ENCODE data around the gene TMEM192. TPM values are rescaled to one million over a fixed set of nuclear protein-coding genes. Genes with fewer than 3 reads are reported as not detected.

The TMEM192 gene
- total and polyA plus RNA-seq, 2 of the 8 experiments (the other 6 are each of a cell fraction or from before 2014, with no cell fraction given), result 7.3 to 10.9 TPM

- Histone ChIP-seq H2BK5ac (ENCODE audit: low read depth, low read length) (no peak overlapping the region), H3K36me3 (ENCODE audit: control insufficient read depth in 2 of 4, insufficient read depth in 4 of 4, low read length in 3 of 4) (no peaks in the 10 kb centered on the region), H3K4me1 (replicated peaks in 1 of 4; ENCODE audit: control insufficient read depth in 3 of 4, insufficient read depth in 4 of 4, low read length in 3 of 4) (no peaks in the 10 kb centered on the region), H2BK15ac (ENCODE audit: low read length) (no peak overlapping the region), H3K27ac (ENCODE audit: low read depth, low read length) (no peak overlapping the region), H3K23ac (ENCODE audit: insufficient read length) (no peak overlapping the region), H3K79me2 (ENCODE audit: control insufficient read depth in 1 of 2, insufficient read depth in 2 of 2, low read length in 2 of 2) (no peaks in the 10 kb centered on the region), H4K5ac (ENCODE audit: insufficient read length, low read depth, low read length) (no peak overlapping the region), H3K79me1 (ENCODE audit: low read depth, low read length) (no peaks in the 10 kb centered on the region), H3K18ac (ENCODE audit: extremely low read depth, low read length) (no peak overlapping the region), H3K4ac (replicated peaks; ENCODE audit: insufficient read length, low read depth, low read length) (no peak overlapping the region), H4K91ac (replicated peaks; ENCODE audit: insufficient read length, low read length) (no peak overlapping the region), H2AFZ (ENCODE audit: low read length) (no peak overlapping the region), H3K27me3 (replicated peaks in 1 of 4; ENCODE audit: control insufficient read depth in 3 of 4, extremely low read depth in 1 of 4, insufficient read depth in 3 of 4, low read length in 3 of 4) (no peaks in the 10 kb centered on the region), H3K9me3 (ENCODE audit: insufficient read depth in 2 of 2, low read depth in 1 of 2, low read length in 1 of 2) (no peaks in the 10 kb centered on the region; a peak in 1 of 4 replicates), H3K14ac (ENCODE audit: insufficient read length) (no peak overlapping the region), H2BK12ac (ENCODE audit: low read depth, low read length) (no peak overlapping the region), H2BK120ac (replicated peaks; ENCODE audit: low read depth, low read length) (no peak overlapping the region), H2BK20ac (ENCODE audit: low read length) (no peak overlapping the region), H3K23me2 (ENCODE audit: low read depth, low read length) (no peaks in the 10 kb centered on the region), H3K9ac (replicated peaks in 1 of 4; ENCODE audit: extremely low read depth in 1 of 4, low read depth in 3 of 4, low read length in 3 of 4) (no peak overlapping the region), H4K8ac (ENCODE audit: extremely low read depth, insufficient read depth, low read length) (no peak overlapping the region), H3K4me2 (ENCODE audit: insufficient read depth in 1 of 2, low read depth in 2 of 2, low read length in 2 of 2) (no peak overlapping the region), H2AK5ac (ENCODE audit: low read depth, low read length) (no peak overlapping the region), H3K4me3 (ENCODE audit: extremely low read depth in 1 of 4, insufficient read depth in 2 of 4, low read depth in 3 of 4, low read length in 4 of 4) (no peak overlapping the region), H3K56ac (replicated peaks; ENCODE audit: insufficient read length, low read depth, low read length) (no peak overlapping the region), H4K20me1 (replicated peaks in 1 of 2; ENCODE audit: control insufficient read depth in 1 of 2, insufficient read depth in 2 of 2, low read length in 2 of 2) (no peaks in the 10 kb centered on the region)
- WGBS, 2 experiments (ENCODE audit: extremely low coverage in 1 of 2, insufficient coverage in 1 of 2, insufficient read length in 1 of 2, insufficient replicate concordance in 2 of 2, low coverage in 1 of 2, low lambda C conversion rate in 2 of 2, missing lambda C conversion rate in 1 of 2), result 69% methylated on average over 3 of the region's 3 CpGs; no CpG with 5 or more reads in 1 of the 2 experiments
- FAIRE-seq, result no peak
- DNase-seq (ENCODE audit: low read depth in 1 of 2, low spot score in 2 of 2), result no peak
- ChIA-PET POLR2A (ENCODE audit: partially characterized antibody) (interaction anchor here (1.6 kb wide), 1 partner anchor 213 kb away, joined by 8 read pairs; no protein-coding TSS in a partner anchor), CTCF (ENCODE audit: partially characterized antibody) (interaction anchor here (1.4 to 10.6 kb wide), 13 partner anchors 8 to 332 kb away, joined by 3 to 235 read pairs (median 9); partner anchors contain the start of genes MSMO1 and TMEM192)
- TF ChIP-seq NRF1 (IDR thresholded peaks at IDR 0.05; ENCODE audit: low read depth, low read length), result no peak
- no peak for TF ChIP-seq CBX8 (IDR thresholded peaks at IDR 0.05; ENCODE audit: borderline replicate concordance, low read depth, low read length)
- TF ChIP-seq CTBP2 (IDR thresholded peaks at IDR 0.05; ENCODE audit: borderline replicate concordance, insufficient read depth, insufficient read length, low read length), result no peak
- TF ChIP-seq POLR2A (IDR thresholded peaks at IDR 0.05; ENCODE audit: control extremely low read depth in 1 of 2, low read depth in 2 of 2, low read length in 2 of 2), result no peak
- no peak for TF ChIP-seq TBP (IDR thresholded peaks at IDR 0.05; ENCODE audit: low read depth, low read length)
- no peak for TF ChIP-seq SP1 (IDR thresholded peaks at IDR 0.05; ENCODE audit: low read depth, low read length)
- TF ChIP-seq RNF2 (IDR thresholded peaks at IDR 0.05; ENCODE audit: borderline replicate concordance, low read depth, low read length, missing control alignments, poor library complexity, severe bottlenecking), result no peak
- no peak for TF ChIP-seq SAP30 (IDR thresholded peaks at IDR 0.05; ENCODE audit: insufficient read depth, insufficient replicate concordance, low read length)
- TF ChIP-seq USF2 (IDR thresholded peaks at IDR 0.05; ENCODE audit: low read length), result no peak
- TF ChIP-seq CTCF (IDR thresholded peaks at IDR 0.05; ENCODE audit: control extremely low read depth in 1 of 3, insufficient read depth in 1 of 3, low read depth in 1 of 3, low read length in 3 of 3), result no peak
Measured at GRCh38 chr4:165129924-165130323, 17.3 kb upstream of the TMEM192 start.

Data from H1 (cell line).